Breast epithelium (tissue), 4 donors: ENCODE results near the gene NTRK3. TPM values are rescaled to one million over a fixed set of nuclear protein-coding genes. Genes with fewer than 3 reads are reported as not detected.
"Not testable (repeated sequence)": the region's sequence is repeated elsewhere in the genome, so short reads cannot be mapped to it uniquely, and the experiment has no call there.

Experiments used
- DNase-seq, 2 donors: peaks; one replicate each; pipeline ENCODE4 v3.0.0-alpha.2; 2019; ENCODE audit warnings: low spot score in 2 of 2
- H3K27ac ChIP-seq, 2 donors: fragments of 200-600 bp; sonication (generic) in 1 of 2; one replicate each; pipeline ENCODE4 v1.5.1; 2016 to 2019; ENCODE audit warnings: mild to moderate bottlenecking in 1 of 2
- H3K27me3 ChIP-seq, 2 donors: fragments of 200-600 bp; sonication (generic) in 1 of 2; one replicate each; pipeline versions ENCODE4 v1.5.1 to v1.6.0; 2017 to 2019; ENCODE audit warnings: control low read depth in 1 of 2, mild to moderate bottlenecking in 1 of 2
- H3K36me3 ChIP-seq: fragments of 200-600 bp; one replicate; pipeline ENCODE4 v1.5.1; 2019
- H3K4me1 ChIP-seq, 2 donors: fragments of 200-600 bp; sonication (generic); one replicate each; pipeline ENCODE4 v1.5.1; 2016 to 2019; ENCODE audit warnings: control low read depth in 1 of 2
- H3K4me3 ChIP-seq, 3 donors: fragments of 200-600 bp; sonication (generic); 1 replicate in 2 of 3; 2 replicates in 1 of 3; pipeline ENCODE4 v1.5.1; 2016 to 2019; ENCODE audit warnings: mild to moderate bottlenecking in 3 of 3, moderate library complexity in 2 of 3
- H3K9me3 ChIP-seq, 2 donors: fragments of 200-600 bp; sonication (generic) in 1 of 2; one replicate each; pipeline ENCODE4 v1.5.1; 2016 to 2019; ENCODE audit warnings: control low read depth in 1 of 2
- POLR2A ChIP-seq: fragments of 450-650 bp; IDR thresholded peaks from one replicate; pipeline ENCODE4 v1.6.1; 2016; ENCODE audit warnings: antibody characterized with exemption, mild to moderate bottlenecking, moderate library complexity
- POLR2AphosphoS5 ChIP-seq, 3 donors: sonication (generic); formaldehyde crosslinking; IDR thresholded peaks; one replicate each; pipeline ENCODE4 v1.6.1; 2017; ENCODE audit warnings: antibody characterized with exemption in 3 of 3
- intact Hi-C: fragments of 100-400 bp; cut with DNase I; formaldehyde crosslinking; loops from one replicate; pipeline ENCODE4 v1.15.1; 2023; ENCODE audit warnings: low total_unique reads
- total RNA-seq, 3 donors: library from RNA; depleted of rRNA; stranded (reverse); fragments of >200 nt; gene quantifications; one replicate each; pipeline ENCODE4 v1.1.0, GENCODE V29; 2016
- TF ChIP-seq, protein P1 (sequence below), 3 donors: fragments of 450-650 bp; IDR thresholded peaks; one replicate each; pipeline ENCODE4 v1.5.1; 2016 to 2017; ENCODE audit warnings: antibody characterized with exemption in 3 of 3, mild to moderate bottlenecking in 3 of 3, moderate library complexity in 3 of 3

NTRK3 gene
- total RNA-seq, 3 donors from 2014 or later: 1.9 to 23.6 (median 13.8) TPM

DNA sequence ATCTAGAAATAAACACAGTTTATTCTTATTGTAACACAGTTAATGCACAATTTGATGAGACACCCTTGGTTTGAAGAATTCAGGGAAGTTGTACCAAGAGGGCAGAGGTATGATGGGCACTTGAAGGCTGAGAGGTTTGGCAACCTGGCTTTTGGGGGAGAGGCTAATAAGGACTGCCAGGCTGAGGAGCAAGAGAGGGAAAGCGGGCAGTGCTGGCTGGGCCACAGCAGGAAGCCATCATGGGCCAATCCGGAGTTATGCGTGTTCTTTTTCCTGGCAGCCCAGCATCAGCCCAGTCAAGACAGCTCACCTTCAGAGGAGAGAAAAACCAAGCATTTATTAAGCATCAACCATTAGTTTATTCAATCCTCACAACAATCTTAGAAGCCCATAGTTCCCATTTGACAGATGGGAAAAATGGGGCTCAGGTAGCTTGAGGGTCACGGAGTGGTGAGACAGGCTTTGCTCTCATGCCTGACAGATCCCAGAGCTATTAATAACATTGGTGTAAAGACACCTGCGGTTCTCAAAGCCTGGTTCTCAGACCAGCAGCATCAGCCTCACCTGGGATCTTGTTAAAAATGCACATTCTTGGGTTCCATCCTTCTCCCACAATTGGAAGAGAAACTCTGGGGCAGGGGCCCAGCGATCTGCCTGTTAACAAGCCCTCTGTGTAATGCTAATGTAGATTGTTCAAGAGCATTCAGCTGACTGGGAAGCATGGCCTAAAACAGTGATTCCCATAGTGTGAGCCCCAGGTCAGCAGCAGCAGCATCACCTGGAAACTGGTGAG lies 183.7 kb downstream of the NTRK3 start:
- intact Hi-C loops: loop anchor here (5.0 kb wide), 1 partner anchor 150 kb away; no protein-coding TSS in a partner anchor

DNA sequence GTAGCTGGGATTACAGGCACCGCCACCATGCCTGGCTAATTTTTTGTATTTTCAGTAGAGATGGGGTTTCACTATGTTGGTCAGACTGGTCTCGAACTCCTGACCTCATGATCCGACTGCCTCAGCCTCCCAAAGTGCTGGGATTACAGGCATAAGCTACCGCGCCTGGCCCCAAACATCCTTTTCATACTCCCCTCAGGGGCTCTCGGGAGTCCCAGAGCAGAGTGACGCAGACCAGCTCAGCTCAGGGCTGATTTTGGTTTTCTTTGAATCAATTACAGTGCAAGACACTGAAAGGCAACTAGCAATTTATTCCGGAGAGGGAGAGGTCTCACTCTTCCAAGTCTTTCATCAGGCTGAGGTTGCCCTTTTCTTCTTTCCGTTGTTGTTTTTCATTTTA lies 184.4 kb downstream of the NTRK3 start:
- H3K36me3 ChIP-seq, H3K9me3 ChIP-seq, H3K4me3 ChIP-seq, H3K27me3 ChIP-seq, DNase-seq, H3K4me1 ChIP-seq, H3K27ac ChIP-seq: not testable (repeated sequence)
- intact Hi-C loops: loop anchor here (5.0 kb wide), 1 partner anchor 150 kb away; no protein-coding TSS in a partner anchor

More for the DNA sequence above, 183.7 kb downstream of the NTRK3 start:
- Histone ChIP-seq H3K4me3 (no peak overlapping the region), H3K9me3 (no peaks in the 10 kb centered on the region), H3K27me3 (no peaks in the 10 kb centered on the region), H3K36me3 (no peaks in the 10 kb centered on the region), H3K4me1 (no peaks in the 10 kb centered on the region), H3K27ac (no peak overlapping the region)
- TF ChIP-seq, protein P1, sequence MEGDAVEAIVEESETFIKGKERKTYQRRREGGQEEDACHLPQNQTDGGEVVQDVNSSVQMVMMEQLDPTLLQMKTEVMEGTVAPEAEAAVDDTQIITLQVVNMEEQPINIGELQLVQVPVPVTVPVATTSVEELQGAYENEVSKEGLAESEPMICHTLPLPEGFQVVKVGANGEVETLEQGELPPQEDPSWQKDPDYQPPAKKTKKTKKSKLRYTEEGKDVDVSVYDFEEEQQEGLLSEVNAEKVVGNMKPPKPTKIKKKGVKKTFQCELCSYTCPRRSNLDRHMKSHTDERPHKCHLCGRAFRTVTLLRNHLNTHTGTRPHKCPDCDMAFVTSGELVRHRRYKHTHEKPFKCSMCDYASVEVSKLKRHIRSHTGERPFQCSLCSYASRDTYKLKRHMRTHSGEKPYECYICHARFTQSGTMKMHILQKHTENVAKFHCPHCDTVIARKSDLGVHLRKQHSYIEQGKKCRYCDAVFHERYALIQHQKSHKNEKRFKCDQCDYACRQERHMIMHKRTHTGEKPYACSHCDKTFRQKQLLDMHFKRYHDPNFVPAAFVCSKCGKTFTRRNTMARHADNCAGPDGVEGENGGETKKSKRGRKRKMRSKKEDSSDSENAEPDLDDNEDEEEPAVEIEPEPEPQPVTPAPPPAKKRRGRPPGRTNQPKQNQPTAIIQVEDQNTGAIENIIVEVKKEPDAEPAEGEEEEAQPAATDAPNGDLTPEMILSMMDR (IDR thresholded peaks at IDR 0.05): no peak
- TF ChIP-seq POLR2A (no peak), POLR2AphosphoS5 (IDR thresholded peaks at IDR 0.05) (no peak)
- no peak for DNase-seq

DNA sequence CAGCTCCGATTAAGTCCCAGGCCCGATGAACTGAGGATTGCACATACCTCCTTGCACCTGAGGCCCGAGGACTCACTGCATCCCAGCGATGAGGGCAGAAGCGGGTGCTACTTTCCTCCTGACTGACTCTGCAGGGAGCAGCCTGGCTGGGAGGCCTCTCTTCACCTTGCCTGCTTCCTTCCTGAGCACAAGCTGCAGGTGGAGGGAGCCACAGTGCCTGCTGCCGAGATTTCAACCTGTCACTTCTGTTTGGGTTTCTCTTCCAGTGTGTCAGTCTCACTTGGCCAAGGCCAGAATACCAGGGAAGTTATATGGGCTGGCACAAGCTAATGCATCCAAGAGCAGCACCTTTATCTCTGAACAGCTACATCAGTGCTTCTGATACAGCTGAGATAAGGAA lies 185.4 kb downstream of the NTRK3 start:
- Histone ChIP-seq H3K27ac (no peak overlapping the region), H3K4me3 (no peak overlapping the region), H3K9me3 (no peaks in the 10 kb centered on the region), H3K27me3 (no peaks in the 10 kb centered on the region), H3K36me3 (no peaks in the 10 kb centered on the region), H3K4me1 (no peaks in the 10 kb centered on the region)
- no peak for TF ChIP-seq POLR2AphosphoS5 (IDR thresholded peaks at IDR 0.05)
- TF ChIP-seq, protein P1 (IDR thresholded peaks at IDR 0.05): no peak
- TF ChIP-seq POLR2A: no peak
- intact Hi-C loops: loop anchor here (5.0 kb wide), 1 partner anchor 151 kb away; no protein-coding TSS in a partner anchor
- DNase-seq: no peak

DNA sequence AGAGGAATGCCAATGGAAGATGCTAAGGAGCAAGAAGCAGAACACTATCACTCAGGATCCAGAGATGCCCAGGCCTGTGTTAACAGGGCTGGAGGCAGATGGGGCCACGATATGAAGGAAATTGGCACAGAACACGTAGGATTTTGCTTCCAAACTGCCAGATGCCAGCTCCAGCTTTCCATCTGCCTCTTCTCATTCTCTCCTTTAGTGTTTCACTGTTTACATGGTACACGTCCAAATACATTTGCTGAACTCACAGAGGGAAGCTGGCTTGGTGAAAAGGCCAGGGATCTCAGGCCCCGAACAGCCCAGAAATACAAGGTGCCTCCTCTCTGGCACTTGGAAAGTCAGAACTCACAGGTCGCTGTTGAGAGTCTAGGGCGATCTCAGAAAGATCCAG lies 187.0 kb downstream of the NTRK3 start:
- TF ChIP-seq, protein P1 (IDR thresholded peaks at IDR 0.05): no peak
- TF ChIP-seq POLR2A (no peak), POLR2AphosphoS5 (IDR thresholded peaks at IDR 0.05) (no peak)
- Histone ChIP-seq H3K4me3 (no peak overlapping the region), H3K27me3 (no peaks in the 10 kb centered on the region), H3K4me1 (no peaks in the 10 kb centered on the region), H3K9me3 (no peaks in the 10 kb centered on the region), H3K27ac (no peak overlapping the region), H3K36me3 (no peaks in the 10 kb centered on the region)
- DNase-seq: no peak
- intact Hi-C loops: no loop called here

DNA sequence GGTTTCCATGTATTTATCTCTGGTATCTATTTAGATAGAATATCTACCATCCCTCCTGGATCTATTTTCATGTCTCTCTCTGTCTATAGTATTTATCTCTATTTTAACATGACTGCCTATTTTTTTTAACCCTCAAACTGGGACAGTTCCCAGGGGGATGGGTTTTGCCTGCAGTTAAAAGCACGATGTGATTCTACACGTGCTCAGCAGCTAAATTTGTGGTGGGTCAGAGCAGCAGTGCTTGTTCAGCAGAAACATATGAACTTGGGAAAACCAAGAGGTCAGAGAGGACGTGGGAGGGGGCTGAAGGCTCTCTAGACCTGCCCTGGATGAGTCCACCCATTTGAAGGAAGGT lies 189.2 kb downstream of the NTRK3 start:
- Histone ChIP-seq H3K27ac (no peak overlapping the region), H3K4me1 (no peaks in the 10 kb centered on the region), H3K36me3 (no peaks in the 10 kb centered on the region), H3K27me3 (no peaks in the 10 kb centered on the region), H3K4me3 (no peak overlapping the region), H3K9me3 (no peaks in the 10 kb centered on the region)
- TF ChIP-seq POLR2A: no peak
- TF ChIP-seq, protein P1 (IDR thresholded peaks at IDR 0.05): no peak
- TF ChIP-seq POLR2AphosphoS5 (IDR thresholded peaks at IDR 0.05): no peak
- intact Hi-C loops: no loop called here
- DNase-seq: no peak
